Stimulated activated CD4-positive, alpha-beta T cell treated with anti-CD3 and anti-CD28 coated beads, TNF-alpha, amount 100 ng/mL, for 24 hours (primary cell): ENCODE measurements around the gene CEP170.
A peak's percentile ranks its signal among the peaks of the same experiment; 100 is the strongest.

Source experiments
- DNase-seq, 3 experiments: peaks; one replicate each; pipeline ENCODE4 v3.0.0-alpha.2; 2020; ENCODE audit warnings: low read depth in 3 of 3

Gene CEP170

GRCh38 chr1:243254927-243255790 is at the start of gene CEP170:
CEP170 (minus strand) TSS chr1:243255281; CDS start chr1:243225280, 30,001 bp downstream.
- peak; percentile 81 to 87 (median 82) for DNase-seq

- no peak for DNase-seq
These were observed 46.0 kb upstream of the CEP170 start for GRCh38 chr1:243301059-243301458.

GRCh38 chr1:243299069-243299468 is 44.0 kb upstream of the CEP170 start:
- DNase-seq, result no peak

GRCh38 chr1:243294723-243295121 is 39.6 kb upstream of the CEP170 start:
- no peak for DNase-seq

GRCh38 chr1:243293941-243294722 is 39.1 kb upstream of the CEP170 start:
- no peak for DNase-seq

- DNase-seq, result no peak
These were observed 37.0 kb upstream of the CEP170 start for GRCh38 chr1:243292117-243292516.

- DNase-seq, result no peak
These were observed 36.2 kb upstream of the CEP170 start for GRCh38 chr1:243291292-243291691.

- DNase-seq, result no peak
These were observed 33.0 kb upstream of the CEP170 start for GRCh38 chr1:243288062-243288461.

- DNase-seq, result no peak
These were observed 32.6 kb upstream of the CEP170 start for GRCh38 chr1:243287652-243288051.

GRCh38 chr1:243287123-243287460 is 32.0 kb upstream of the CEP170 start:
- no peak for DNase-seq

GRCh38 chr1:243286409-243287122 is 31.5 kb upstream of the CEP170 start:
- DNase-seq, result no peak

GRCh38 chr1:243281672-243282071 is 26.6 kb upstream of the CEP170 start:
- no peak for DNase-seq

- no peak for DNase-seq
These were observed 25.6 kb upstream of the CEP170 start for GRCh38 chr1:243280571-243281129.

GRCh38 chr1:243275316-243275715 is 20.2 kb upstream of the CEP170 start:
- no peak for DNase-seq

- DNase-seq, result no peak
These were observed 18.9 kb upstream of the CEP170 start for GRCh38 chr1:243273945-243274344.

- DNase-seq, result no peak
These were observed 18.4 kb upstream of the CEP170 start for GRCh38 chr1:243273506-243273905.

GRCh38 chr1:243272401-243272800 is 17.3 kb upstream of the CEP170 start:
- no peak for DNase-seq

GRCh38 chr1:243271996-243272395 is 16.9 kb upstream of the CEP170 start:
- no peak for DNase-seq

GRCh38 chr1:243270097-243270864 is 15.2 kb upstream of the CEP170 start:
- DNase-seq, result no peak

GRCh38 chr1:243269461-243269801 is 14.3 kb upstream of the CEP170 start:
- no peak for DNase-seq

GRCh38 chr1:243268751-243269460 is 13.8 kb upstream of the CEP170 start:
- DNase-seq, result no peak
